Measurements from ENCODE around the gene VCL.
A peak's percentile ranks its signal among the peaks of the same experiment; 100 is the strongest.
"Not testable (repeated sequence)": the region's sequence is repeated elsewhere in the genome, so short reads cannot be mapped to it uniquely, and the experiment has no call there.

Gene VCL

DNA sequence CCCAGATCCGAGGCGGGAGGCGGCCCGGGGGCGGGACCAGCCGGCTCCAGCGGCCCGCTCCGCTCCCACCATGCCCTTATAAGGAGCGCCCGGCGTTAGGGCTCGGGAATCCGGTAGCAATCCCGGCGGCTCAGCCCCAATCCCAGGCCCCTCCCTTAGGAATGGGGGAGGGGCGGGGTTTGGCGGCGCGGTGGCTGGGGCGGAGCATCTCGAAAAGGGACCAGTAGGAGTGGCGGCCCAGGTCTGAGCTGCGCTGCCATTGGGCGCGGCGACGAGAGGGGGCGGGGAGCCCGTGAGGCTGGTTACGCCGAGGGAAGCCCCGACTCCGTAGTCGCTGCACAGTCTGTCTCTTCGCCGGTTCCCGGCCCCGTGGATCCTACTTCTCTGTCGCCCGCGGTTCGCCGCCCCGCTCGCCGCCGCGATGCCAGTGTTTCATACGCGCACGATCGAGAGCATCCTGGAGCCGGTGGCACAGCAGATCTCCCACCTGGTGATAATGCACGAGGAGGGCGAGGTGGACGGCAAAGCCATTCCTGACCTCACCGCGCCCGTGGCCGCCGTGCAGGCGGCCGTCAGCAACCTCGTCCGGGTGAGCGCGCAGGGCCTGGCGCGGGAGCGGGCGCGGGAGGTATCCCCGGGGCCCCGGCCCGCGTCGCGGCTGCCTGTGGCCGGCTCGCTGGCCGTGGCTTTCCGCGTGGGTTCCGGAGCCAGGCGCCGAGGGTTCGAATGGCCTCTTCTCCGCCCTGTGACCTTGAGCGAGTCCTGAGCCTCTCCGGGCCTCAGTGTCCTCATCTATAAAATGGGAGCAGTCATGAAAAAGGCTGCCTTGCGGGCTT, at the start of gene VCL:
Gene VCL, plus strand, starts transcription at position 330 of the 836 bp plus-strand sequence. Its CDS starts 92 bp downstream, at position 422.
- DNase-seq (ENCODE audit: low read depth in 2 of 2) = peak; percentile 93

DNA sequence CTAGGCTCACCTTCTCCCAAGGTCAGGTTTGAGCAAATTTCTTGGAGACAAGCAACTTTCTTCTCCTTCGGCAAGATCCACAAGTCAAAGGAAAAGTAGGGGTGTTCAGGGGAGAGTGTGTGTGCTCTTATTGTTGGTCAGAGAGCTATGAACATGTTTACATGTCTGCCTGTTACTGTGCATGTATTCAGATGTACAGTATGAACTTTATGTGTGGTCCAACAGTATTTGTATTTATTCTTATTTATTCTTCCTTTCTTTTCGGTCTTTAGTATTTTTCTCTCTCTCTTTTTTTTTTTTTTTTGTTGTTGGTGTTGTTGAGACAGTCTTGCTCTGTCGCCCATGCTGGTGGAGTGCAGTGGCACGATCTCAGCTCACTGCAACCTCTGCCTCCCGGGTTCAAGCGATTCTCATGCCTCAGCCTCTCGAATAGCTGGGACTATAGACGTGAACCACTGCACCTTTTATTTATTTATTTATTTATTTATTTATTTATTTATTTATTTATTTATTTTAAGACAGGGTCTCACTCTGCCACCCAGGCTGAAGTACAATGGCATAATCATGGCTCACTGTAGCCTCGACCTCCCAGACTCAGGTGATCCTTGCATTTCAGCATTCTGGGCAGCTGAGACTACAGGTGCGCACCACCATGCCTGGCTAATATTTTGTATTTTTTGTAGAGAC, 48.8 kb upstream of the VCL start:
- DNase-seq (ENCODE audit: low read depth in 2 of 2) = no peak

DNA sequence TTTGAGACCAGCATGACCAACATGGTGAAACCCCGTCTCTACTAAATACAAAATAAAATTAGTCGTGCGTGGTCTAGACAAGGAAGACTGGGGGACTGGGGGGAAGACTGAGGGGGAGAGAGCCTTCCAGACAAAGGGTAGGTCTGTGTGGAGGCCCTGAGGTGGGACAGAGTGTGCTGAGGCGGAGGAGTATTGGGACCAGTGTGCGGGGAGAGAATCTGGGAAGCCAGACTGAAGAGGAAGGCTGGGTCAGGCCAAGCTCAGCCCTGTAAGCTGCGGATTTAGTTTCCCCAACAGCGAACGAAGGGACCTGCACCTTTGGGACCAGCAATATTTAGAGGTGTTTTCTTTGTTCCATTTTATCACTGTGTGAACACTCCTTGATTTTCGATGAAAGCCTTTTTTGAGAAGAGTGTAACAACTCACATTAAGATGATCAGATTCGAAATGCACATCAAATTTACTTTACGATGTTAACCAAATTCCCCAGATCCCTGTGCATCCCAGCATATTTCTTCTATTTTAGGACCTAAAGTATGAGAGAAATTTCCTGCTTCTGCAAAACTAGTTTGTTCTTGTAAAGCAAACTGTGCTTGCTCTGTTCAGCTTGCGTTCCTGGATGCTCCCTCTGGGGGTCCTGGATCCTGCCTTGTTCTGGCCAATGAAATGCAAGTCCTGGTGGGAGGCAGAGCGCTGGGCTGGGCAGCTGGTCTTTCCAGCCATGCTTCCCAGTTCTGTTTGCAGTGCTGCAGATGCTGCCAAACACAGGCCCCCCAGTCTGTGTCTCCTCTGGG, 47.6 kb upstream of the VCL start:
- DNase-seq (ENCODE audit: low read depth in 2 of 2) = no peak

DNA sequence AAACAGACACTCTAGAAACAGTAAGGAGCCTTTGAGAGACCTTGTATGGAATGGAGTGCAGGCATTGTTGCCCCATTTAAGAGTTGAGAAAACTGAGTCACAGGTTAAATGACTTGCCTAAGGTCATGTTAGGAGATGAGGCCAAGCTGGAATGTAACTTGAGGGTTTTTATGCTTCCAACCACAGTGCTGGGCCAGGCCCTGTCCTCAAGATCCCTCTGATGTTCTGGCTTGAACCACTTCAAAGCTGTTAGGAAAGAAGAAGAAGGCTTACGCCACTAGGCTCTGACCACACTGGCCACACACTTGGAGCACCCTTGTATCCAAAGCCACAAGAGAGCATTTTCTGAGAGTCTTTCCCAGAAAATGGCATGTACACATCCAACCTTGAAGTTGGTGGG, 44.3 kb upstream of the VCL start:
- no peak for DNase-seq (ENCODE audit: low read depth in 2 of 2)

GRCh38 chr10:73954737-73955136, 43.2 kb upstream of the VCL start:
- DNase-seq (ENCODE audit: low read depth in 2 of 2) = no peak

- DNase-seq (ENCODE audit: low read depth in 2 of 2) = no peak
Observed at GRCh38 chr10:73955719-73956118, 42.2 kb upstream of the VCL start.

- DNase-seq (ENCODE audit: low read depth in 2 of 2) = peak in 1 of 2 donors; percentile 2
Observed at GRCh38 chr10:73956476-73957359, 41.2 kb upstream of the VCL start.

DNA sequence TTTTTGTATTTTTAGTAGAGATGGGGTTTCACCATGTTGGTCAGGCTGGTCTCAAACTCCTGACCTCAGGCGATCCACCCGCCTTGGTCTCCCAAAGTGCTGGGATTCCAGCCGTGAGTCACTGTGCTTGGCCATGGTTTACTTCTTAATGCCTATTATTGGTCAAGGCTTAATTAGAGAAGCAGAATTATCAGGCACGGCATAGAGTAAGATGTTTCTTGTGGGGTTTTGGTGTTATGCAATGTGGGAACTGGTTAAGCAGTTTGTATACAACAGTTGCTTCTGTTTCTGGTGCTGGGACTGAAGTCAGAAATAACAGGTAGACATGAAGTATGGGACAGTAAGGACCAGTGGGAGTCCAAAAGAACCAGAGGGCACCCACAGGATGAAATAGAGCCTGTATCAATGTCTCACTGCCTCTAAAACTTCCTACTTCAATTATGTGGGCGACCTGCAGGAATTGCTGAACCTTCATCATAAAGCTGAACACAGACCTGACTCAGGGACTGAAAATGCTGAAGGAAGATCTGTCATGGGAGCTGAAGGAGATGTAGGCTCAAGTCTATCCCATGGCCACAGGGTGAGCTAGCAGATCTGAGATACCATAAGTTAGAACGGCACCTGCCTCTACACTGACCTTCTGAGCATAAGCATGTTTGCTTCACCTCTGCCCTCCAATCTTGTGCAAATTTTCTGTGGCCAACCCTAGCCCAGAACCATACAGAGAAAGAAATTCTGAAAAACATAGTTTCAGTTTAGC, 38.3 kb upstream of the VCL start:
- no peak for DNase-seq (ENCODE audit: low read depth in 2 of 2)

DNA sequence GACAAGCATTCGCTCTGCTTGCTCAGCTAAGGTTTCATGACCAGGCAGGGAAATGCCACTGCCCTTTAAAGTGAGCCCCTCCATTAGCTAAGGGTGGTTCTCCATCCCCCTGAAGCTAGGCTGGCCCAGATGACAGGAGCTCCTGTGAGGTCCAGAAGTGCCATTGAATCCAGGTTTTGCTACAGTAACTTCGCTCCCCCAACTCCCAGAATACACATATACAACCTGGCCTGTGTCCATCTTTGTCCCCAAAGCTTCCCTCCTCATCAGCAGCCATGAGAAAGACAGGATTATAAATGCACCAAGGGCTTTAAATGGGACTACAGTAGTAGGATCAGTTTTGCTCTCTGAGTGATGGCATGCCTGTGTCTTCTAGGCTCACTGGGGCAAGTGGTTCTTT, 35.5 kb upstream of the VCL start:
- DNase-seq (ENCODE audit: low read depth in 2 of 2) = no peak

DNA sequence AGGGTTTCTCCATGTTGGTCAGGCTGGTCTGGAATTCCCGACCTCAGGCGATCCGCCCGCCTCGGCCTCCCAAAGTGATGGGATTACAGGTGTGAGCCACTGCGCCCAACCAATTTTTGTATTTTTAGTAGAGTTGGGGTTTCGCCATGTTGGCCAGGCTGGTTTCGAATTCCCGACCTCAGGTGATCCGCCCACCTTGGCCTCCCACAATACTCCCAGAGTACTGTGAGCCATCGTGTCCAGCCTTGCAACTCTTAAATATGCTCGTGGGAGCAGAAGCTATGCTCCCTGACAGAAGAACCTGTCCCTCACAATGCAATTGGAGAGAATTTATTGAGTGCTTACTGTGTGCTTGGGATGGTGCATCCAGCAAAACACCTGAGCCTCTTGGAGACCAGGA, 34.4 kb upstream of the VCL start:
- not testable (repeated sequence) for DNase-seq (ENCODE audit: low read depth in 2 of 2)

- DNase-seq (ENCODE audit: low read depth in 2 of 2) = no peak
Observed at GRCh38 chr10:73964743-73965142, 33.2 kb upstream of the VCL start.

DNA sequence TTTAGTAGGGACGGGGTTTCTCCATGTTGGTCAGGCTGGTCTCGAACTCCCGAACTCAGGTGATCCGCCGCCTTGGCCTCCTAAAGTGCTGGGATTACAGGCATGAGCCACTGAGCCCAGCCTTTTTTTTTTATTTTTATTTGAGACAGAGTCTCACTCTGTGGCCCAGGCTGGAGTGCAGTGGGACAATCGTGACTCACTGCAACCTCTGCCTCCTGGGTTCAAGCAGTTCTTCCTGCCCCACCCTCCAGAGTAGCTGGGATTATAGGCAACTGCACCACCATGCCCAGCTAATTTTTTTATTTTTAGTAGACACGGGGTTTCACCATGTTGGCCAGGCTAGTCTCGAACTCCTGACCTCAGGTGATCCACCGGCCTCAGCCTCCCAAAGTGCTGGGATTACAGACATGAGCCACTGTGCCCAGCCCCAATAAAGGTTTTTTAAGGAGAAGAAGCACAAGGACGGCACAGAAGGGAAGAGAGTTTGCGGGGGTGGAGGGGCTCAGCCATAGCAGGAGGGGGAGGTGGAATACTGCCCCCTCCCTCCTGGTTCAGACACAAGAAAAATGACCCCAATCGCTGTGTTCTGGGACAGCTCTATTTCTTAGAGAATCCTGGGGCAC, 32.5 kb upstream of the VCL start:
- not testable (repeated sequence) for DNase-seq (ENCODE audit: low read depth in 2 of 2)

- no peak for DNase-seq (ENCODE audit: low read depth in 2 of 2)
Observed at GRCh38 chr10:73965890-73966768, 31.8 kb upstream of the VCL start.

- DNase-seq (ENCODE audit: low read depth in 2 of 2) = no peak
Observed at GRCh38 chr10:73967022-73967429, 30.9 kb upstream of the VCL start.

- DNase-seq (ENCODE audit: low read depth in 2 of 2) = no peak
Observed at GRCh38 chr10:73967544-73967943, 30.4 kb upstream of the VCL start.

GRCh38 chr10:73968098-73968521, 29.8 kb upstream of the VCL start:
- DNase-seq (ENCODE audit: low read depth in 2 of 2) = no peak

- DNase-seq (ENCODE audit: low read depth in 2 of 2) = no peak
Observed at GRCh38 chr10:73969224-73969841, 28.6 kb upstream of the VCL start.

DNA sequence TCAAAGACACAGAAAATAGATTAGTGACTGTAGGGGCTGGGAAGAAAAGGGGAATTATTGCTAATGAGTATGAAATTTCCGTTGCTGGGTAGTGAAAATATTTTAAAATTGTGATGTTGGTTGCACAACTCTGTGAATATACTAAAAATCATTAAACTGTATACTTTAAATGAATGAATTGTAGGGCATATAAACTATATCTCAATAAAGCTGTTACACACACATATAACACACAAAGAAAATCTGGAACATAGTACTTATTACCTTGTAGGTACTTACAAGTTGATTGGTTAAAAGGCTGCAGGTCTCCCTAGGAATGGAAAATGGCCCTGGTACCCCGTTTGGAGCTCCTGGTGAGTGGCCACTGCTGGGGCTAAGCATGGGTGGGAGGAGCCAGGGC, 27.1 kb upstream of the VCL start:
- DNase-seq (ENCODE audit: low read depth in 2 of 2) = no peak

Measured in stimulated activated CD8-positive, alpha-beta memory T cell treated with anti-CD3 and anti-CD28 coated beads, Interleukin-15, amount 100 ng/mL, for 48 hours (primary cell).